Globus pallidus (tissue), 1 donor: ENCODE data around the gene MAS1.
"Not testable (repeated sequence)": the region's sequence is repeated elsewhere in the genome, so short reads cannot be mapped to it uniquely, and the experiment has no call there.

Experiments used
- DNase-seq: peaks from one replicate; pipeline ENCODE4 v3.0.0-alpha.2; 2015; ENCODE audit warnings: low spot score

The MAS1 gene

DNA sequence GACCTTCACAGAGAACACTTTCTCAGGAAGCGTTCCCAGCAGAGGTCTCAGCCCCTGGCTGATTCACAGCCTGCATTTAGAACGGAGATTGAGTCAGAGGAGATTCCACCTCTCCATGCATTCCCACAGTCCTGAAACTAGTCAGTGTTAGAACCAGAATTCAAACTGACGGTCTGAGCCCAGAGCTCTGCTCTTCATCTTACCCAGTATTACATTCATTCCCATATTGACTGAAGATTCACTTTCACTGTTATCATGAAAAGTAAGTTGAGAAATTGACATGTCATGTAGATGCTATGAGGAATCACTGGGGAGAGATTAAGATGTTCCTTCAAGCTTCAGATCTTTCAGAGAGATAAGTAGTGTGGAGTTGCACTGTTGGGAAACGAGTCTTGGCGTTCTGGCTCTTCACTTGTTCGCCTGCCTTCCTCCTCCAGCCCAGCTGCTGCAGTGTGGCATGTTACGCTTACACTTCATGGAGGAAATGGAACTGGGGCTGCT is 28.3 kb downstream of the MAS1 start:
- no peak for DNase-seq

DNA sequence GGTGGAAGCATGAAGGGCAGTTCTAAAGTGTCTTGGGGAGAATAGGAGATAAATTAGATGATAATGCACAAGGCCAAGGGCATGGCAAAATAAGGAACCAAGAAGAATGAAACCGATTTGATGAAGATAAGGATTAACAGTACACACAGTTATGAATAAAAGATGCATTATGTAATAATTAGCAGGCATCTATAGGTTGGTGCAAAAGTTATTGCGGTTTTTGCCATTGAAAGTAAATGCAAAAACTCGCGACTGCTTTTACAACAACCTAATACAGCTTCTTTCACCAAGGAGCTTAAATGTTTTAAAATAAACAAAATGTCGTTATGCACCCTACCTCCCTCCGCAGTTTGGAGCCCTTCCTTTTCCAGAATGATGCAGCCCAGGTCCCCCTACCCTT is 29.0 kb downstream of the MAS1 start:
- DNase-seq = no peak

DNA sequence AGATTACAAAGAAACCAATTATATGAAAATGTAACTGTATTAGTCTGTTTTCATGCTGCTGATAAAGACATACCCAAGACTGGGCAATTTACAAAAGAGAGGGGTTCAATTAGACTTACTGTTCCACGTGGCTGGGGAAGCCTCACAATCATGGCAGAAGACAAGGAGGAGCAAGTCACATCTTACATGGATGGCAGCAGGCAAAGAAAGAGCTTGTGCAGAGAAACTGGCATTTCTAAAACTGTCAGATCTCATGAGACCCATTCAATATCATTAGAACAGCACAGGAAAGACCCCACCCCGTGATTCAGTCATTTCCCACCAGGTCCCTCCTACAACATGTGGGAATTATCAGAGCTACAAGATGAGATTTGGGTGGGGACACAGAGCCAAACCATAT is 33.4 kb downstream of the MAS1 start:
- not testable (repeated sequence) for DNase-seq

DNA sequence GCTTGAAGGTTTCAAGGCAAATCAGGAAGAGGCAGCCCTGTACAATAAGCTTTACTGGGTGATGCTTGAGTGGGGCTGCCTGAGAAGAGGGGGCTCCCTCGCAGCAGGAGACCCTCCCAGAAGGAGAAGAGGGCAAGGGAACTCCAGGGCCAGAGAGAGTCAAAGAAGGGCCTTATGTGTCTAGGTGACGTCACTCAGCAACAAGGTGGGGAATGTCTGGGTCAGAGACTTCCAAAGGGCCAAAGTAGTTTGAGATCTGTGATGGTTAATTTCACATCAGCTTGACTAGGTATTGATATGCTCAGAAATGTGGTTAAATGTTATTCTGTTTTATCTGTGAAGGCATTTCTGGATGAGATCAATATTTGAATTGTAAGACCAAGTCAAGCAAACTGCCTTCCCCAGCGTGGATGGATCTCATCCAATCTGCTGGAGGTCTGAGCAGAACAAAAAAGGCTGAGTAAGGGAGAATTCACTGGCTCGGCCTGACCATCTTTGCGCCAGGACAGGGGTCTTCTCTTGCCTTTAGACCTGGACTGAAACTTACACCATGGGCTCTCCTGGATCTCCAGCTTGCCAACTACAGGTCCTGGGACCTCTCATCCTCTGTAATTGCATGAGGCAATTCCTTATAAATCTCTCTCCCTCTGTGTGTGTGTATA is 35.9 kb downstream of the MAS1 start:
- no peak for DNase-seq

DNA sequence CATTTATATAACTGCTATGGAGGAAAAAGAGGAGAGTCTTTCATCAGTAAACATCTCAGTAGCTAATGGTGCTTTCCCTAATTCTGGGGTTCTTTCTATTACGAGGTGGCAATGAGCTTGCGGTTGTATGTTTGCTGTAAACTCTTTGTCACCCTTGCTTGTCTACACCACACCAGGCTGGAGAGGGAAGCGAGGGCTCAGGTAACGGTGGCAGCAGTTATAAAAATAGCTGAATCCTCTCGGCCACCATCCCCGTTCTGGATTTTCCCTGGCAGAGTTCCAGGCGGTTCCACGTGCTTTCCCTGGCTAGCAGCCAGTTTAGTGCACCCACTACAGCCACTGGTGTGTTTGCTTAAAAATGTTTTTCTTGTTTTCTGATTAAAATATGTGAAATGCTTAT is 39.0 kb downstream of the MAS1 start:
- DNase-seq = no peak

DNA sequence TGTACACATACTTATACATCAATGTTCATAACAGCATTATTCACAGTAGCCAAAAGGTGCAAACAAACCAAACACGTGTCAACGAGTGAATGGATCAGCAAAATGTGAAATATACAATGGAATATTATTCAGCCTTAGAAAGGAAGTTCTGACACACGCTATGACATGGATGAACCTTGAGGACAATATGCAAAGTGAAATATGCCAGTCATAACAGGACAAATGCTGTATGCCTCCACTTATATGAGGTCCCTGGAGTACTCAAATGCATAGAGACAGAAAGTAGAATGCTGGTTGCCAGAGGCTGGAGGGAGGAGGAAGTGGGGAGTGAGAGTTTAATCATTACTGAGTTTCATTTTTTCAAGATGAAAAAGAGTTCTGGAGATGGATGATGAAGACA is 40.3 kb downstream of the MAS1 start:
- no peak for DNase-seq

DNA sequence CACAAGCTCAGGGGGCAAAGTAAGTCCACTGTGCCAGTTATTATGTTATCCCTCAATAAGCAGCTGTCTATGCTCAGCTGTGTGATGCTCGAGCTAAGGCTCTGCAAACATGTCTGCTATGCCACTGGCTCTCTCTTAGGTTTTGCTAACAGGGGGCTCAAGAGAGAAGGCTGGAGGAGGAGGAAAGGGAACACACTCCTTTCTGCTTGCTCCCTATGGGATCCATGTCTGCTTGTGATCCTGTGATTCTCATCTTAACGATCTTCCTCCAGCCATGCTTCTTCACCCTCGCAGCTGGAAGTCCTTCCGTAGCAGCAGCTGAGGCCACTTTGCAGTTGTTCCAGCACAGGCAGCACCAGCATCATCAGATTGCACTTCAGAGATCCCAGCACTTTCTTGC is 41.1 kb downstream of the MAS1 start:
- no peak for DNase-seq

DNA sequence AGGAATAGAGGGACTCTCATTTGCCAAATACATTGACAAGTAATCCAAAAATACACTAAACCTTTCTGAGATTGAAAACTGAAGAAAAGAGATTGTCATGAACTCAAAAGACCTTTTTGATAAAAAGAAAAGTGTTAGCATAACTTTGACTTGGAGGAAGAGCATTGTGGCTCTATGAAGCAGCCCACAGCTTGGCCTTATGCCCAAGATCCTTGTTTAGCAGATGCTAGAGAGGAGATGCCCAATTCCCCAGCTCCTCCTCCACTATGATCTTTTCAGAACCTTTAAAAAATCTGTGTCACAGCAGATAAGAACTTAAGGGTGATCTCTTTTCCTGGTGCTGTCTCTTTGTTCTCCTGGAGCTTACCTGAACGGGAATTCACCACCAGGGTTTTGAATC is 42.3 kb downstream of the MAS1 start:
- no peak for DNase-seq

DNA sequence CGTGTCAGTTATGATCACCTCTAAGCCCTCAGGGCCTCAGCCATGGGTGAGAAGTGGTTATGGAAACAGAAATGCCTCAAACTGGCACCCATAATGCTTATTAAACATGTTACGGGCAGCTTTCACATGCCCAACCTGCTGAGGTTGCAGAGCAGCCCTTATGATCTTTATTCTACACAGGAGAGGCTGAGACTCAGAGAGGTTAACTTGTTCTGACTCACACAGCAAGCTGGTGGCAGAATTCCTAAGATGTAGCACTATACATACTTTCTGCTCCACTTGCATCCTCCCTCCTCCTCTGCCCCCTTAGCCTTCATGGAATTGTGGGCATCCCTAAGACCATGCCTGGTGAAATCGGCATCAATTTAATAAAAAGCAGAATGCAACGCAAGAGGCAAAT is 43.4 kb downstream of the MAS1 start:
- DNase-seq = no peak

DNA sequence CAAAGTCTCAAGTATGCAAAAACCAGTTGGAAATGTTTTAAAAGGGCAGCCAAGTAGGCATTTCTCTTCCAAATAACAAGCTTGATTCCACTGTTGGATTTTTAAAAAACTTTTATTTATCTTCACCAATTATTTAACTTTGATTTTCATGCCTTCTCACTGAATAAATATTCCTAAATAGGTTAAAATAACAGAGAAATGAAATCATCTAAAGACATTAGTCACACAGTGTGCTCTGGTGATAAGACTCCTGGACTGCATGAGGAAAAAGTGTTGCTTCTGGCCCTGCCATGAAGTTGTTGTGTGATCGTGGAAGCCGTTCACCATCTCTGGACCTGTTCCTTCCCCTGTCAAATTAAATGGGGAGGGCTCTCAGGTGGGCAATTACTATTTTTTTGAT is 44.3 kb downstream of the MAS1 start:
- DNase-seq = no peak

DNA sequence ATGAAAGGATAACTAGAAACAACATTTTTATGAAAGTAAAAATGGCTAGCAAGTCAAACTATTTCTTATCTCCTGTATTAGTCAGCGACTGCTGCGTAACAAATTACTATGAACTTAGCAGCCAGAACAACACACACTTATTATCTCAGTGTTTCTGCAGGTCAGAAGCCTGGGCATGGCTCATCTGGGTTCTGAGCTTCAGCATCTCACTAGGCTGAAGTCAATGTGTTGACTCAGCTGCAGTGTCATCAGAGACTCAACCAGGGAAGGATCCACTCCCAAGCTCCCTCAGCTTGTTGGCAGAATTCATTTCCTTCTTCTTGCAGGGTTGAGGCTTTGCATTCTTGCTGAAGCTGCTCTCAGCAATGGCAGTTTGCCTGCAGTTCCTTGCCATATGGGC is 44.8 kb downstream of the MAS1 start:
- no peak for DNase-seq

DNA sequence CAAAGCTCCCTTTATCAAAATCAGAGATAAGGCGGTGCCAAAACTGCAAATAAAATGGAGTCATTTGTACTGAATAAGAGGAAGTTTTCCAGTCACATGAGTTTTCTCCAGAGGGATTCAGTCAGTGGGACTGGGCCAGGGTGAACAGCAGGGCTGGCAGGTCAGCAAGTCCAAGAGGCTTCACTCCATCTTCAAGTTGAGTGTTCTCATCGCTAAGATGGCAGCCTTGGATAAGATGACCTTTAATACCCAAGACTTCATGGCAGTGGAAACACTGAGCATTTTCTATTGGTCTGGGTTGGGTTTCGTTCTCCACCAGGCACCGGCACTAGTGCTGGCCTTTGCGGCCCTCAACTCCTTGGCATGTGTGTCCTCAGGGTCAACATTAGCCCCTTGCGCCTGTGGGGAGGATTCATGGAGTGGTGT is 48.8 kb downstream of the MAS1 start:
- no peak for DNase-seq
